Measurements from ENCODE around the gene AOAH. TPM values are rescaled to one million over a fixed set of nuclear protein-coding genes. Genes with fewer than 3 reads are reported as not detected.

The AOAH gene
- total and polyA plus RNA-seq, 9 of the 15 experiments (the other 6 are each of a cell fraction or from before 2014, with no cell fraction given) = not detected

DNA sequence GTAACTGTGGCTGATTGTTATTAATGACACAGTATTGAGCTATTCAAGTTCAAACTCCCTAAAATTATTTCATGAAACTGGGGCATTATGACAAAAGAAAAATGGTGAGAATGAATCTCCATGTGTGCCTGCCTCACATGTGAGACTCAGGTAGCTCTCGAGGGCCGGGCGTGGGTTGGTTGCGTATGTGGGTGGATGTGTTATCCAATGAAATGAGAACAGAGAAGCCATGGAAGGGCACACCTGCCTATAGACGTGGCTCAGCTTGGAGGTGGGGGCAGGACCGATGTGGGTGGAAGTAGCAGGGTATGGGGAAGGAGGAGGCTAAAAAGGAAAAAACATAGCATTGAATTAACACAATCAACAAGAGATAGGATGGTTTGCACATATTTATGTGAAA, 96.5 kb downstream of the AOAH start (continued):
- no peak for TF ChIP-seq CHD7 (IDR thresholded peaks at IDR 0.05; ENCODE audit: low read depth, low read length)
- TF ChIP-seq NFIX (CRISPR knock-in tag; IDR thresholded peaks at IDR 0.05; ENCODE audit: low read depth) = no peak
- TF ChIP-seq ZNF143 (CRISPR knock-in tag; IDR thresholded peaks at IDR 0.05) = no peak
- TF ChIP-seq ZC3H4 (CRISPR knock-in tag; IDR thresholded peaks at IDR 0.05; ENCODE audit: borderline replicate concordance) = no peak
- no peak for TF ChIP-seq ZNF436 (CRISPR knock-in tag; IDR thresholded peaks at IDR 0.05)
- no peak for TF ChIP-seq MCM2 (IDR thresholded peaks at IDR 0.05; ENCODE audit: low read depth)
- TF ChIP-seq TGIF2 (CRISPR knock-in tag; IDR thresholded peaks at IDR 0.05) = no peak
- no peak for TF ChIP-seq LARP7 (IDR thresholded peaks at IDR 0.05)
- no peak for TF ChIP-seq SMAD4 (CRISPR knock-in tag; conservative IDR thresholded peaks at IDR 0.05)
- TF ChIP-seq, protein P1, sequence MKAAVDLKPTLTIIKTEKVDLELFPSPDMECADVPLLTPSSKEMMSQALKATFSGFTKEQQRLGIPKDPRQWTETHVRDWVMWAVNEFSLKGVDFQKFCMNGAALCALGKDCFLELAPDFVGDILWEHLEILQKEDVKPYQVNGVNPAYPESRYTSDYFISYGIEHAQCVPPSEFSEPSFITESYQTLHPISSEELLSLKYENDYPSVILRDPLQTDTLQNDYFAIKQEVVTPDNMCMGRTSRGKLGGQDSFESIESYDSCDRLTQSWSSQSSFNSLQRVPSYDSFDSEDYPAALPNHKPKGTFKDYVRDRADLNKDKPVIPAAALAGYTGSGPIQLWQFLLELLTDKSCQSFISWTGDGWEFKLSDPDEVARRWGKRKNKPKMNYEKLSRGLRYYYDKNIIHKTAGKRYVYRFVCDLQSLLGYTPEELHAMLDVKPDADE (conservative IDR thresholded peaks at IDR 0.05; ENCODE audit: control insufficient read depth, low read depth, low read length) = no peak
- no peak for TF ChIP-seq ZNF77 (CRISPR knock-in tag; IDR thresholded peaks at IDR 0.05)
- TF ChIP-seq STAT5A (IDR thresholded peaks at IDR 0.05; ENCODE audit: borderline replicate concordance, low read length) = no peak
